Stimulated activated CD8-positive, alpha-beta memory T cell treated with anti-CD3 and anti-CD28 coated beads, Interleukin-4, amount 100 ng/mL, for 1 hour (primary cell): ENCODE measurements around the gene ADSS1.

Experiments used
- DNase-seq, 2 donors: peaks; one replicate each; pipeline ENCODE4 v3.0.0-alpha.2; 2020; ENCODE audit warnings: low read depth in 2 of 2, low spot score in 1 of 2

Gene ADSS1

DNA sequence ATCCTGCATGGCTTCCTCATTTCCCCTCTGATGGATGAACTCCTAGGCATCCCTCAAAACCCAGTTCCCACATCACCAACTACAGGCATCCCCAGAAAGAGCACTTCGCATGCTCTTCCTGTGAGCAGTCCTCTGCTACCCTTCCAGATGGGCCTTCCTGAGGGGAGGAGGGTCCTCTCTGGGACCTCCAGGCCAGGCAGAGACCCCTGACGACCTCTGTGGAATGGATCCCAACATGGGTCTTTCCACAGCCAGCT, 69.6 kb downstream of the ADSS1 start:
- no peak for DNase-seq

DNA sequence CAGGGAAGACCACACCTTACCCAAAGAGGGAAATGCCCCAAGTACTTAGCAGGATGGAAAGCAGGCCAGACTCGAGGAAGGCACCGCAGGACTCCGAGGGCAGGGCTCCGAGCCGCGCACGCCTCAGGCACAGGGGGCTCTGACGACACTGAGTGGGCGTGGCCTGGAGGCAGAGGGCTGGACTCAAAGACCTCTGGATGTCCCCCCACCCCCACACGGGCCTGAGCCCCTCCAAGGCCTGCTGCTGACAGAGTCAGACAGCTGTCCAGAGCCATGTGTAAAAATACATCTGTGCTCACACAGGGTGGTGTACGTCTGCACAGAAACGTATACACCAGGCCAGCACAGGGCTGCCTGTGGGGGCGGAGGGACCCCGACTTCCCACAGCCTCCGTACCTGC, 70.1 kb downstream of the ADSS1 start:
- no peak for DNase-seq

DNA sequence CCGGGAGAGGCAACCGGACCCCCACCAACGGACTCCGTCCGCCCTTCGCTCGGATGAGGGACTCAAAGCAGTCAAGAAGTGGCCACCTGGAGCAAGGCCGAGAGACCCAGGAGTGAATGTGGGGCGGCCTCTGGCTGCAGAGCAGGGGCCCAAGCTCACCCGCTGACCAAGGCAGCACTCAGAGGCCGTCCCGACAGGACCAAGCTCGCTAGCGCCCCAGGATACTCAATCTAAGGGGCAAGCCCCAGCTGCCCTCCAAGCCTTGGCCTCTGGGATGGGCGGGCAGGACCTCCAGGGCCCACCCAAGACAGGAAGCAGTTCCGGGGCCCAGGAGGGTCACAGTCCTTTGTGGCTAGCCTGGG, 70.6 kb downstream of the ADSS1 start:
- no peak for DNase-seq

DNA sequence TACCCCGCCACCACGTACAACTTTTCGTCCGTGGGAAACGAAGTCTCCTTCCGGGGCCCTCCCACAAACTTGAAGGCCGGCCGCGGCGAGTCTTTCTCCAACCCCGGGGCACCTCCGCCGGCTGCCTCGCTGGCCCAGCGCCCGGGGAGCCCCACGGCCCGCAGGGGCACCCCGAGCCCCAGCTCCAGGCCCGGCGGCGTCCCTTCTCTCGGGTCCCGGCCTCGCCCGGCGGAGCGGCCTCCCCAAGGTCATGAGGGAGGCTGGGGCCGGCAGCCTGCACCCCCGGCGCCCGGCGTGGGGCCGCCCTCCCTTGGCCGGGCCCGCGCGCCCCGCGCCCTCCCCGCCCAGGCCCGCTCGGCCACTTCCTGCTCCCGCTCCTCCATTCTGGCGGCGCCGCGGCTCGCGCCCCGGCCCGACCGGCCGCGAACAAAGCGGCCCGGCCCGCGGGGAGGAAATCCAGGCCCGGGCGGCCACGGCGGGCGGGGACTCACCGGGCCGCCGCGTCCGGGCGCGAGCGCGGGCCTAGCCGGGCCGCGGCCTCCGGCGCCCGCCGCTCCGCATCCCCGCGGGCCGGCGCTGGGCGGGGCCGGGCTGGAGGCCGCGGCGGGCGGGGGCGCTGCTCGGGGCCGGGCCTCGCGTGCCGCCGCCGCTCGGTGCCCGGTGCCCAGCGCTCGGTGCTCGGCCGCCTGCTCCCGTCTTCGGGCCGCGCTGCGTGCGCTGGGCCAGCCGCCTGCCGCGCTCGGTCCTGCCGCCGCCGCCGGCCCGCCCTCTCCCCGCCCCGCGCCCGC, 71.2 kb downstream of the ADSS1 start, which contains the start of gene AKT1:
Gene AKT1 (minus strand): TSS at position 756 of the 788 bp plus-strand sequence. CDS start 3,105 bp downstream, outside the sequence.
- DNase-seq: no peak

DNA sequence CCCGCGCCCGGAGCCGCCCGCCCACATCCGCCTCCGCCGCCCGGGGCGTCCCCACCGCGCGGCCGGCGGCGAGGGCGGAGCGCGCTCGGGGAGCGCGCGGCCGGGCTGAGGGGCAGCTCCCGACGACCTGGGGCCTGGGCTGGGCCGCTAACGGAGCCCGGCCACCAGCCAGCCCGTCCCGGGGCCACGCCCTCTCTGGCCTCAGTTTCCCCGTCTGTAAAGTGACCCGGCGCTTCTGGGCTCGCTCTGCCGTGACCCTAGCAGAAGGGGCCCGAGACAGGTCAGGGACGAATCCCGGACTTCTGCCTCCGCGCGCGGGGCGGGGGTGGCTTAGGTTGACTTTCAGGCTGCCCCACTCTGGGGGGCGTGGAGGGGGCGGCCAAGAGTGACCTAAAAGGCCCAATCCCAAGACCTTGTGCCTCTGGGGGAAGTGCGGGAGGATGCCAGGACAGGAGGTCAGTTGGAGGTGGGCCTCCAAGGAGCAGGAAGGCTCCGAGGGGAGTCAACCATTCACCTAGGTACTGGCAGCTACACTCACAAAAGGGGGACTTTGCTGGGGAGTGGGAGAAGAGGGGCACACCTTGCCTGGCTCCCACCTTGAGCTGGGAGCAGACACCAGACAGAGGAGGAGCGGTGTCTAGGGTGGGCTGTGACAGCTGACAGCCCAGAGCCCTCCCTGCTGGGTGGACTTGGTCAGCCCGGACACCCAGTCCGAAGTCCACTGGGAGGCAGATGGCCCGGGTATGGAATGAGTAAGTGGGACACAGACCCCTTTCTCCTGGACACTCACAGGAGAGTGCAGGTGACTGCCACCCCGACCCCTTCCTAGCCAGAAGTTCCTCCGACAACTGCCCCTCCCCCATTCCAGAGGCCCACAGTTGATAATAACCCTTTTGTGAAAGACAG, 72.0 kb downstream of the ADSS1 start:
- peak in 1 of 2 donors; percentile 23 for DNase-seq

DNA sequence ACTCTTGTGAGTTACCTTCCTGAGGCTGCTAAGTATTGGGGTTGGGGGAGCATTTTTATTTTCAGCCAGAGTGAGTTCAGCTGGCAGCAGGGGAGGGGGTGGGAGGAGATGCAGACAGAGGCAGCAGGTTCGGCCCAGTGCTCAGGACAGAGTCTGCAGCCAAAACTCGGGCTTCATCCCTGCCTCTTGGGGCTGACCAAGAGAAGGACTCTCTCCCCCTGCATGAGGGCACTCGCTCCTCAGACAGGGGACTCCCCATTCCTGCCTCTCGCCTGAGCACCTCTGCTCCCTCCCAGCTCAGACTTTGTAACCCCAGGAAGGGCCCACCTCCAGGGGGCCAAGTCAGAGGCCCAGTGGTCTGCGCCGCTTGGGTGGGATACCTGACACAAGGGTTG, 72.7 kb downstream of the ADSS1 start:
- no peak for DNase-seq
